Smooth muscle cell (in vitro differentiated cells): Measurements from ENCODE around the gene MBD3. TPM values are rescaled to one million over a fixed set of nuclear protein-coding genes. Genes with fewer than 3 reads are reported as not detected.

Source experiments
- DNase-seq: peaks from one replicate; lab custom pipeline; 2025; ENCODE audit not compliant: unreplicated experiment; lab: John Stamatoyannopoulos, UW
- H2AFZ ChIP-seq: fragments of 200-600 bp; sonication (generic); 2 replicates; pipeline ENCODE4 v1.6.0; 2016; ENCODE audit warnings: antibody characterized with exemption, low read depth, mild to moderate bottlenecking
- H3F3A ChIP-seq: fragments of 200-600 bp; sonication (generic); 2 replicates; pipeline ENCODE4 v1.6.0; 2017; ENCODE audit warnings: antibody characterized with exemption, low read depth
- H3K27ac ChIP-seq: fragments of 200-600 bp; sonication (generic); 2 replicates; pipeline ENCODE4 v1.5.1; 2016; ENCODE audit warnings: low read depth, mild to moderate bottlenecking
- H3K27me3 ChIP-seq: fragments of 200-600 bp; sonication (generic); 2 replicates; pipeline ENCODE4 v1.6.1; 2016; ENCODE audit warnings: low read depth, mild to moderate bottlenecking
- H3K36me3 ChIP-seq: fragments of 200-600 bp; sonication (generic); 2 replicates; pipeline ENCODE4 v1.5.1; 2016; ENCODE audit warnings: low read depth
- H3K4me1 ChIP-seq: fragments of 200-600 bp; sonication (generic); 2 replicates; pipeline ENCODE4 v1.5.1; 2016; ENCODE audit warnings: low read depth
- H3K4me2 ChIP-seq: fragments of 200-600 bp; sonication (generic); 2 replicates; pipeline ENCODE4 v1.6.0; 2016; ENCODE audit warnings: mild to moderate bottlenecking
- H3K4me3 ChIP-seq: fragments of 200-600 bp; sonication (generic); 2 replicates; pipeline ENCODE4 v1.5.1; 2016; ENCODE audit warnings: mild to moderate bottlenecking
- H3K79me2 ChIP-seq: fragments of 200-600 bp; sonication (generic); 2 replicates; pipeline ENCODE4 v1.6.0; 2016; ENCODE audit warnings: low read depth, mild to moderate bottlenecking
- H3K9ac ChIP-seq: fragments of 200-600 bp; sonication (generic); 2 replicates; pipeline ENCODE4 v1.6.0; 2016; ENCODE audit warnings: low read depth
- H3K9me3 ChIP-seq: fragments of 200-600 bp; sonication (generic); replicated peaks from 2 replicates; pipeline ENCODE4 v1.5.1; 2016; ENCODE audit warnings: low read depth
- H4K20me1 ChIP-seq: fragments of 200-600 bp; sonication (generic); 2 replicates; pipeline ENCODE4 v1.6.0; 2016; ENCODE audit warnings: low read depth
- CTCF ChIP-seq: fragments of 200-600 bp; sonication (generic); IDR thresholded peaks from 2 replicates; pipeline ENCODE4 v1.5.1; 2017; ENCODE audit warnings: borderline replicate concordance, mild to moderate bottlenecking, antibody characterized with exemption; ENCODE audit not compliant: insufficient read depth, poor library complexity, severe bottlenecking
- WGBS: methylation state at CpG from one replicate; pipeline ENCODE4 v1.1.7; 2016; ENCODE audit warnings: low lambda C conversion rate; 5-methylcytosine and 5-hydroxymethylcytosine counted together
- polyA plus RNA-seq: library from polyadenylated mRNA; unstranded; fragments of >200 nt; fragmentation: Nextera tagmentation; extraction: Ambion mirVana; gene quantifications from 2 replicates; pipeline ENCODE4 v1.2.1, GENCODE V29; 2016
- total RNA-seq: library from RNA; depleted of rRNA; stranded (reverse); fragments of >200 nt; gene quantifications from 2 replicates; pipeline ENCODE4 v1.2.3, GENCODE V29; 2014

Gene MBD3
- total and polyA plus RNA-seq, 2 experiments from 2014 or later: 40.3 to 47.3 TPM

- H4K20me1 ChIP-seq: peaks cover 30% of the 10 kb centered on the region
- WGBS: 36% methylated on average over 16 of the region's 16 CpGs
Observed at GRCh38 chr19:1606138-1606651, 13.5 kb upstream of the MBD3 start.

GRCh38 chr19:1605236-1606137, 12.8 kb upstream of the MBD3 start, which contains the start of gene UQCR11:
Gene UQCR11, minus strand, starts transcription at chr19:1605462. Its CDS starts 53 bp downstream, at chr19:1605409.
- H3K27ac ChIP-seq: peak within 1 kb of the TSS; percentile 79
- H2AFZ ChIP-seq: peak within 1 kb of the TSS; percentile 92
- peak; percentile 89 for DNase-seq
- peak within 1 kb of the TSS; percentile 87 for H3K9ac ChIP-seq
- no peaks in the 10 kb centered on the region for H3K9me3 ChIP-seq
- no peaks in the 10 kb centered on the region for H3K36me3 ChIP-seq
- TF ChIP-seq CTCF: peak; percentile 38
- peaks cover 37% of the 10 kb centered on the region for H4K20me1 ChIP-seq
- H3K79me2 ChIP-seq: peaks cover 48% of the 10 kb centered on the region
- H3F3A ChIP-seq: peaks cover 4% of the 10 kb centered on the region
- peak within 1 kb of the TSS; percentile 96 for H3K4me2 ChIP-seq
- H3K4me3 ChIP-seq: peak within 1 kb of the TSS; percentile 92
- 1% methylated on average over 71 of the region's 79 CpGs for WGBS
- H3K27me3 ChIP-seq: no peaks in the 10 kb centered on the region
- H3K4me1 ChIP-seq: no peaks in the 10 kb centered on the region

More at GRCh38 chr19:1606138-1606651, 13.5 kb upstream of the MBD3 start:
- Histone ChIP-seq H3K27me3 (no peaks in the 10 kb centered on the region), H3K4me2 (peak overlapping the region; percentile 89), H3K4me1 (no peaks in the 10 kb centered on the region), H3K4me3 (peak overlapping the region; percentile 92), H3K79me2 (peaks cover 40% of the 10 kb centered on the region), H3K36me3 (peaks cover under 1% of the 10 kb centered on the region), H3K27ac (peak overlapping the region; percentile 79), H3K9me3 (no peaks in the 10 kb centered on the region), H2AFZ (no peak overlapping the region), H3K9ac (peak overlapping the region; percentile 42), H3F3A (peaks cover 4% of the 10 kb centered on the region)
- no peak for DNase-seq
- no peak for TF ChIP-seq CTCF

GRCh38 chr19:1602091-1602707, 9.5 kb upstream of the MBD3 start:
- Histone ChIP-seq H3K27ac (no peak overlapping the region), H2AFZ (no peak overlapping the region), H3K9ac (no peak overlapping the region), H3K79me2 (peaks cover 60% of the 10 kb centered on the region), H3K4me3 (no peak overlapping the region), H3K4me1 (no peaks in the 10 kb centered on the region), H3K4me2 (no peak overlapping the region), H3F3A (peaks cover 4% of the 10 kb centered on the region), H3K9me3 (no peaks in the 10 kb centered on the region), H4K20me1 (peaks cover 61% of the 10 kb centered on the region), H3K36me3 (no peaks in the 10 kb centered on the region), H3K27me3 (no peaks in the 10 kb centered on the region)
- 94% methylated on average over 21 of the region's 21 CpGs for WGBS
- no peak for TF ChIP-seq CTCF
- DNase-seq: no peak
